ENCODE data around the gene SYTL1. TPM values are rescaled to one million over a fixed set of nuclear protein-coding genes. Genes with fewer than 3 reads are reported as not detected.

The SYTL1 gene
- total RNA-seq, 1 donor from 2014 or later: 0.13 TPM

DNA sequence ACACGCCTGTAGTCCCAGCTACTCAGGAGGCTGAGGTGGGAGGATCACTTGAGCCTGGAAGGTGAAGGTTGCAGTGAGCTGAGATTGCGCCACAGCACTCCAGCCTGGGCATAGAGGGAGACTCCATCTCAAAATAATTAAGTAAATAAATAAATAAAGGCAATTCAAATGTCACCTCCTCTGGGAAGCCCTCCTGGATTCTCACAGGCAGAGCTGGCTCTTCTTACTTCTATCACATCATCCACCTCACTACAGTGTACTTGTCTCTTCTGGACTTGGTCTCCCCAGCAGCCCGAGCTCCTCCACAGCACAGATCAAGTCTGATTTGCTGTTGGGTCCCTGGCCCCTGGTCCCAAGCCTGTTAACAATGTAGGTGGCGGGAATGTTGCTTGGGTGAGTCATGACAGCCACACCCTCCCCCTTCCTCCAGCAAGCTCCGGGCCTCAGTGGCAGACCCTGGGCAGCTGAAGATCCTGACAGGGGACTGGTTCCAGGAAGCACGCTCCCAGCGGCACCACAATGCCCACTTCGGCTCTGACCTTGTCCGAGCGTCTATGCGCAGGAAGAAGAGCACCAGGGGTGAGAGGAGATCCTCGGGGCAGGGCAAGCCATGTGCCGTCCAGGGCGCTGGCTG is 5.3 kb downstream of the SYTL1 start:
- peak in 1 of 2 donors; percentile 15 for DNase-seq (ENCODE audit: low read depth in 2 of 2)

DNA sequence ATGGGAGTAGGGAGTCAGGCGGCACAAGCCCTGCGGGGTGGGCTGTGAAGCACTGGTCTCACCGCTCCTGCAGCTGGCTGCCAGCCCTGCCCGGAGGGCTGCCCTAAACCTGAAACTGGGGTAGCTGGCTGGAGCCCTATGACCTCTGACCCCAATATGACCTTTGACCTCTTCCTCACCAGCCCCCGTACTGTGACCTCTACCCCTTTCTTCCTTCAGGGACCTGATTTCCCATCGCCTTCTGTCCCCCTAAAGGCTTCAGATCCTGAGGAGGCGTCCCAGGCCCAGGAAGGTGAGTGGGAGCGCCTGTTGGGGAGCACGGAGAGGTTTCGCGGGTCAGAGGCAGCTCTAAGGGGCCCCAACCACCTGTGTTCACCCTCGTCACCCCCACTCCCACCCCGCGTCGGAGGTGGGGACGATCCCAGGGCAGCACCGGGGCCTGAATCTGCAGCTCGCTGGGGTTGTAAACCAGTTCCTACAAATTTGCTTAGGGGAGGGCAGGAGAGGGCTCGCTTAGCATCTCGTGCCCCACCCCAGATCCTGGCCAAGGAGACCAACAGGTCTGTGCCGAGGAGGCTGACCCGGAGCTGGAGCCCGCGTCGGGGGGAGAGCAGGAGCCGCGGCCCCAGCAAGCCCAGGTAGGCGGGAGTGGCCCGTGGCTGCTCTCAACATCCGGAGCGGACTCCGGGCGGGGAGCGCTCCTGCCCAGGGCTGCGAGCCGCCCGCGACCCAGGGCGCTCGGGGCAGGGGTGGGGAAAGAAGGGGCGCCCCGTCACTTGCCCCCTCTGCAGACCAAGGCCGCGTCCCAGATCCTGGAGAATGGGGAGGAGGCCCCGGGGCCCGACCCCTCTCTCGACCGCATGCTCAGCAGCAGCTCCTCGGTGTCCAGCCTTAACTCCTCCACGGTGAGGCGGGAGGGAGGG is 7.3 kb downstream of the SYTL1 start:
- no peak for DNase-seq (ENCODE audit: low read depth in 2 of 2)

GRCh38 chr1:27349784-27350662 is 8.2 kb downstream of the SYTL1 start:
- DNase-seq (ENCODE audit: low read depth in 2 of 2): peak; percentile 36 to 77

DNA sequence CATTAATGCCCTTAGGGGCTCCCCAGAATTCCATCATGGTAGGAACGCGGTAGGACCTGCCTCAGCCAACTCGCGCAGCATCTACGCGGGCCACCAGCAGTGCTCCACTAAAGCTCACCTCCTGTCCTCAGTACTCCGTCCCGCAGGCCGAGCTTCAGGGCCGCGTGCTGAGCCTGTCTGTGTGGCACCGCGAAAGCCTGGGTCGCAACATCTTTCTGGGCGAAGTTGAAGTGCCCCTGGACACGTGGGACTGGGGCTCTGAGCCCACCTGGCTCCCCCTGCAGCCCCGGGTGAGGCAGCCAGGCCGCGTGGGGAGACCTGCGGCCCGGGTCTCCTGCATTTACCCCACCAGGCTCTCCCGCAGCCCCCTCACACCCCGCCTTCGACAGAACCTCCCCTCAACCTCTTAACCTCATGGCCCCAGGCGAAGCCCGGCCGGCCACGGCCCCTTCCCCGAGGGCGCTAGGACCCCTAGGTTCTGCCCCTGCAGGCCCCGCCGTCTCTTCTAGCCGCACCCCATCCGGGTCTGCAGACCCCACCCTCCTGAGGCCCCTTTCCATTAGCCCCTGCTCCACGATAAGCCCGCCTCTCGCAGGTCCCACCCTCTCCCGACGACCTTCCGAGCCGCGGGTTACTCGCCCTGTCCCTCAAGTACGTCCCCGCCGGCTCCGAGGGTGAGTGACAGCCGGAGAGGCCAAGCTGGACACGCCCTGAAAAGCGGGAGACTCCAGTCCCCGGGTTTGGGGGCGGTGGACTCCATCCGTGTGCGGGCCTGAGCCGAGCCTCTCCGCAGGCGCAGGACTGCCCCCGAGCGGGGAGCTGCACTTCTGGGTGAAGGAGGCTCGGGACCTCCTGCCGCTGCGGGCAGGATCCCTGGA is 9.1 kb downstream of the SYTL1 start:
- DNase-seq (ENCODE audit: low read depth in 2 of 2): peak in 1 of 2 donors; percentile 16

GRCh38 chr1:27351541-27352107 is 9.8 kb downstream of the SYTL1 start:
- DNase-seq (ENCODE audit: low read depth in 2 of 2): no peak

- no peak for DNase-seq (ENCODE audit: low read depth in 2 of 2)
Observed at GRCh38 chr1:27353166-27353565, 11.3 kb downstream of the SYTL1 start.

- DNase-seq (ENCODE audit: low read depth in 2 of 2): no peak
Observed at GRCh38 chr1:27353629-27354028, 11.8 kb downstream of the SYTL1 start.

DNA sequence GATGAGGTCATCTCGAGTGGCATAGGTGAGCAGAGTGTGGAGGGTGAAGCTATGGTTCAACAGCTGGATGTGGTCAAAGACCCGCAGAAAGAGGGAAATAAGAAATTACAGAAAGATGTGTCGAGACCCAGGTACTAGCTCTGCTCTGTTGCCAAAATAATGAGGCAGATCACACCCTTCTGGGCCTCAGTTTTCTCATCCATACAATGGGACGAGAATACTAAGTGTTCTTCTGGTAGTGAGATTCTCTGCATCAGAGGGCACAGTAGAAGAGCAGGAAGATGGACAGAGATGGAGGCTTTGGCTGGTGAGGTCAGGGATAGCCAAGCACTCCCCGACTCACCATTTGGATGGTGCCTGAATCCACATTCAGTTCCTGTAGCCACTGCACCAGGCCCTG is 13.9 kb downstream of the SYTL1 start:
- no peak for DNase-seq (ENCODE audit: low read depth in 2 of 2)

DNA sequence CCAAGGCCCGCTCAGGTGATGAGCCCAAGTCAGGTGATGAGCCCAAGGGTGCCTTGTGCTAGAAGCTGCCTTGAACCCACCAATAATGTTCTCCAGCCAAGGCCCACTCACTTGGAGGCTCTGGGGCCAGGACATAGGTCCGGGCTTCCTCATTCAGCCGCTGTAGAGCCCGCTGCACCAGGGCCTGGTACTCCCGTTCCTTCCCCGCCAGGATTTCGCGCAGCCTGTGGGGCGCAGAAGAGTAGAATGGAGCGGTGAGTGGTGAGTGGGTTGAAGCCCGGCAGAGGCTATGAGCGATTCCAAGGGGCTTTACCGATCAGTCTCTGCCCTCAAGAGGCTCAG is 14.4 kb downstream of the SYTL1 start:
- DNase-seq (ENCODE audit: low read depth in 2 of 2): no peak

- no peak for DNase-seq (ENCODE audit: low read depth in 2 of 2)
Observed at GRCh38 chr1:27356619-27357280, 14.9 kb downstream of the SYTL1 start.

DNA sequence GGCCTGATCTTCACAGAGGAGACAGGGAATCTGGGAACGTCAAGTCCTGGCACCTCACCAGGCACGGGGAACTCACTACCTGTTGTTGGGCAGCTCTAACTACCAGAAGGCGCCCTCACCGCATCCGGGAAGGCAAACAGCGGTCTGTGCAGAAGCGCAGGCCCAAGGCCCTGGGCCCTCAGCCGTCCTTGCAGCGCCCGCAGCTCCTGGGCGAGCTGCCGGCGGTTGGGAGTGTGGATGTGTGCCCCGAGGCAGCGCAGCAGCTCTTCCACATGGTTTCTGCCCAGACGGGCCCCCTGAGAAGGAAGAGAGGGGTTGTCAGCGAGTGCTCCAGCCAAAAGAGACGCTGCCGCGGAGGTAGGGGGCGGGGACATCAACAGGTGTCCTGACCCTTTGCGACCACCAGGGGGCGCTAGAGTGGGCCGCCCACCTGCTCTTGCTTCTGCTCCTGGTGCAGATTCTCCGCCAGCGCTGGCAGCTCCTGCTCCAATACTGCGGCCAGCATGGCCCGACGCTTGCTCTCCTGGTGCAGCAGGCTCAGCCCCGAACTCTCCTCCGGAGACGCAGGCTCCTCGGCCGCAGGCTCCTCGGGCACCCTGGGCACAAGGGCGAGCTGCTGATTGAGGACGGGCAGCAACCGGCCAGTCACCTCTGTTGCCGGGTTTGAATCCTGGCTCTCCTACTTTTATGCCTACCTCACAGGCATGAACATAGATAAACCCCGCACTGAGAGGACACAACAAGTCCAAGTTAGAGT is 15.6 kb downstream of the SYTL1 start:
- peak; percentile 28 to 60 for DNase-seq (ENCODE audit: low read depth in 2 of 2)

DNA sequence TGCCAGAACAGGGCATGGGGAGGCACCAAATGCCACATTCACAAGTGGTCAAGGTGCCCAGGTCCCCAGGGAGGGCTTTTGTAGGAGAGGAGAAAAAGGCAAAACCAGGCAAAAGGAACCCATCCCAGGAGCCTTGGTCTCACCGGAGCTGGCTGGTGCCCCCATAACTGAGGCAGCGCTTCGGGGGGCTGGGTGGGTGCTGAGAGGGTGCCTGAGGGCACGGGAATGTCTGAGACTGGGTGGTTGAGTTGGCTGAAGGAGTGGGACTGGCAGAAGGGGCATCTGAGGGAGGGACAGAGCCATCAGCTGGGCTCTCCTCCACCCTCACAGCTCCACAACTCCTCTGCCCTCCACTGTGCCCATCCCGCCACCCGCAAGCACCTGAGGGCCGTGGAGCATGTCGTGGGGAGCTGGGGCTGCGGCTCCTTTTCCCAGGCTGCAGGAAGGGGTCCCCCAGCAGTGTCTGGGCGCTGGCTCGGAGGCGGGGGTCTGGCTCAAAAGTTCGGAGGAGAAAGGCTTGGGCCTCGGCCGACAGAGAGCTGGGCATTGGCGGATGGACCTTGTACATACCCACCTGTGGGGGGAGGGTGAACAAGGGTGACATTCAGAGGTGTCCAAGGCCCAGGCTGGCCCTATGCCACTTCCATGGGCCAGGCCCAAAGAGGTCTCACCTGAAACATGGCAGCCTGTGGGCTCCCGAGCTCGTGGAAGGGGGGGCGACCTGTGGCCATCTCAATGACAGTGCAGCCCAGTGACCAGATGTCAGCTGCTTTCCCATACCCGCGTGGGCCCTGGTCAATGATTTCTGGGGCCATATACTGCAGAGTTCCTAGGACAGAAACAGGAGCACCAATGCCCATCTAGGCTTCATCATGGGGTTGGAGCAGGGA is 16.5 kb downstream of the SYTL1 start:
- DNase-seq (ENCODE audit: low read depth in 2 of 2): no peak

DNA sequence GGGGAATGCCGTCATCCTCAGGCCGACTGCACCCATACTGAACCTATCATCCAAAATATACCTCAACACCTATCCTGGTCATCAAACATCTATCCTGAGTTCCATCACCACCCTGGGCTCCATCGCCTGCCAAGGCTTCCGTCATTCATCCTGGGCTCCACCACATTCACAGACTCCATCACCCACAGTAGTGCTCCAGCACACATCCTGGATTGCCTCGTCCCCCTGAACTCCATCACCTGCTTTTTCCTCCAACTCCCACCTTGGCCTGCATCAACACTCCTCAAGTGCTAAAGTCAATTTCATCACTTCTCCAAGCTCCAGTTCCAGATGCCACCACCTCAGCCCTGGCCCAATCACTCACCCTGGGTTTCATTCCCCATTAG is 17.1 kb downstream of the SYTL1 start:
- no peak for DNase-seq (ENCODE audit: low read depth in 2 of 2)

GRCh38 chr1:27359822-27360158 is 18.0 kb downstream of the SYTL1 start:
- no peak for DNase-seq (ENCODE audit: low read depth in 2 of 2)

DNA sequence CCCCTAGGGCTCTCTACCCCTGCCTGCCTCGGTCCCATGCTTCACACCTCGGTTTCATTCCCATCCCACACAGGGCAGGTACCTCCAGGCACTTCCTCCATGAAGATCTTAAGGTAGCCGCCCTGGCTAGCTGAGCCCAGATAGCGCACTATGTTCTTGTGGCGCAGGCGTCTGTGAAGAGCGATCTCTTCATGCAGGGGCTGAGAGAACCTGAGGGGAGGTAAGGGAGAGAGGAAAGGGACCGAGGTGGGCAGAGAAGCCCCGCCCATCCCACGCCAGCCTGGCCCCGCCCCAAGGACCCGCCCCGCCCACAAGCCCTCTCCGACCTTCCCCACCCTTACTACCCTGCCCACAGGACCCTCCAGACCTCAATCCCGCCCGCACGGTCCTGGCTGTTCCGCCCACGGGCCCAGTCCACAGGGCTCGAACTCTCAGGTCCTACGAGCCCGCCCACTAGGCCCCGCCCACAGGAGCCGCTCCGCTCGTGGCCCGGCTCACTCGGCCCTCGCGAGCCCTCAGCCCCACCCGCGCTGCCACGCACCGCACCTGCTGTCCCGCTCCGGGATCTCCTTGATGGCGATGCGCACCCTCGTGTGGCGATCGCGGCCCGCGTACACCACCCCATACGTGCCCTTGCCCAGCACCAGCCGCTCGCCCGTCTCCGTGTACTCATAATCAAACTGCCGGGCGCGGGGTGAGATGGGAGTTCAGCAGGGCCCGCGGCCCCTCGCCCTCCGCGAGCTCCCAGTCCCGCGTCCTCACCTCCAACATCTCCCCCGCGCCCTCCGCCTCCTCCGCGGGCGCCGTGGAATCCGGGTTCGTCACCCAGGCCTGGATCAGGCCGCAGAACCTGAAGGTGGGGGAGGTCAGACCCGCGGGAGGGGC is 18.6 kb downstream of the SYTL1 start:
- peak in 1 of 2 donors; percentile 19 for DNase-seq (ENCODE audit: low read depth in 2 of 2)

- DNase-seq (ENCODE audit: low read depth in 2 of 2): no peak
Observed at GRCh38 chr1:27361044-27361402, 19.2 kb downstream of the SYTL1 start.

DNA sequence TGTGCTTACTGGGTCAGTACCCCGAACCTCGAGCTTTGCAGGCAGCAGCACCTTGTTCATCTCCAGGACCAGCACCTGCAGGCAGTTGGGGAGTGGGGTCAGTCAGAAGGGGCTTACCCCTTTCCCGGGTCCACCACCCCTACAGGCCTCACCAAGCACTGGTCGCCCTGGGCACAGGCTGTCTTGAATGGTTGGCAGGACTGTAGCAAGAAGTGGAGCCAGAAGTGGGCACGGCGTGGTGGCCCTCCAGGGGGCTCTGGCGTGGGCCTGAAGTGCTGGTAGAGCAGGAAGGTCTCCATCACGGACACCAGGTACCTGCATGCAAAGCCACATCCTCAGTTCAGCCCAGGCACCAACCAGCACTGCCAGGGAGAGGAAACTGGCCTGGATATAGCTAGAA is 19.7 kb downstream of the SYTL1 start:
- DNase-seq (ENCODE audit: low read depth in 2 of 2): no peak

Data from dermis microvascular lymphatic vessel endothelial cell (primary cell).